ENCODE measurements around the gene DPF3. TPM values are rescaled to one million over a fixed set of nuclear protein-coding genes. Genes with fewer than 3 reads are reported as not detected.

DPF3 gene
- total and polyA plus RNA-seq, 2 donors (not counting 1 experiment from before 2014, with no cell fraction given) = 7.6 to 13.7 TPM

DNA sequence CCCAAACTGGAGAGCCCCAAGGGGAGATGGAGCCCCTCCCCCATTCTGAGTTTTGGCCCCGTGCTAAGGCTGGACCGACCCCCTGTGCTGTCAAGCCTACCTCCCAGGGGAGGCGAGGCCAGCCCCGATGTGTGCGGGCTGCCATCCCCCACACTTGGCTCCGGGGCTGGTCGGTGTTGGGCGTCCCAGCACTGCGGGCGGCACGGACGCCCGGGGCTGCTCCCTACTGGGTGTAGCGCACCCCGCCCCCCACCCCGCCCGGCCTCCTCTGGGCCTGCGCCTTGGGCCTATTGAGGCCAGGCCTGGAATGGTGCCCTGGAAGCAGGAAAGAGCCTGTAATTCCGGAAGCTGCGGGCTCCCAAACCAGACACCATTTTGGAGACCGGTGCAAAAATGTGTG is 35.0 kb upstream of the DPF3 start:
- H3K4me3 ChIP-seq (replicated peaks in 1 of 4; ENCODE audit: control extremely low read depth in 1 of 4, insufficient read depth in 1 of 4, low read depth in 3 of 4, low read length in 4 of 4) = no peak overlapping the region
- H3K36me3 ChIP-seq (ENCODE audit: control insufficient read depth, insufficient read depth, low read length) = peaks cover 3% of the 10 kb centered on the region
- H3K4me2 ChIP-seq (ENCODE audit: extremely low read depth, insufficient read depth, low read length) = no peak overlapping the region
- no peak overlapping the region for H3K27ac ChIP-seq (ENCODE audit: insufficient read depth, low read length)
- TF ChIP-seq EZH2 (IDR thresholded peaks at IDR 0.05; ENCODE audit: low read length, missing control alignments) (no peak), CTCF (conservative IDR thresholded peaks at IDR 0.05 in 1 of 2, IDR thresholded peaks at IDR 0.05 in 1 of 2; ENCODE audit: low read depth in 1 of 2, low read length in 2 of 2) (no peak)
- H3K79me2 ChIP-seq (ENCODE audit: control insufficient read depth, insufficient read depth, low read length) = peaks cover 2% of the 10 kb centered on the region
- H3K4me1 ChIP-seq (ENCODE audit: control insufficient read depth, extremely low read depth, insufficient read depth, low read length) = peaks cover 4% of the 10 kb centered on the region
- no peak overlapping the region for H3K9ac ChIP-seq (ENCODE audit: insufficient read depth, low read length)
- no peaks in the 10 kb centered on the region for H3K9me3 ChIP-seq (ENCODE audit: control insufficient read depth, insufficient read depth, low read depth, low read length)
- H3K27me3 ChIP-seq (ENCODE audit: control insufficient read depth, insufficient read depth, low read length) = no peaks in the 10 kb centered on the region
- H2AFZ ChIP-seq (ENCODE audit: low read length) = no peak overlapping the region
- DNase-seq (ENCODE audit: low read depth in 2 of 2) = no peak
- H4K20me1 ChIP-seq (ENCODE audit: control insufficient read depth, extremely low read depth, insufficient read depth, low read length) = no peaks in the 10 kb centered on the region

GRCh38 chr14:72926292-72927028 is 32.6 kb upstream of the DPF3 start, which contains the start of gene DCAF4:
Gene DCAF4 (plus strand): TSS chr14:72926464. CDS start chr14:72937979, 11,515 bp downstream.
- H3K27ac ChIP-seq (ENCODE audit: insufficient read depth, low read length) = peak within 1 kb of the TSS; percentile 88
- H3K4me3 ChIP-seq (replicated peaks in 1 of 4; ENCODE audit: control extremely low read depth in 1 of 4, insufficient read depth in 1 of 4, low read depth in 3 of 4, low read length in 4 of 4) = peak within 1 kb of the TSS; percentile 85 to 98 (median 89)
- peak within 1 kb of the TSS; percentile 99 for H2AFZ ChIP-seq (ENCODE audit: low read length)

More at GRCh38 chr14:72926292-72927028, 32.6 kb upstream of the DPF3 start, which contains the start of gene DCAF4:
- TF ChIP-seq EZH2 (IDR thresholded peaks at IDR 0.05; ENCODE audit: low read length, missing control alignments) = no peak
- no peak for TF ChIP-seq CTCF (conservative IDR thresholded peaks at IDR 0.05 in 1 of 2, IDR thresholded peaks at IDR 0.05 in 1 of 2; ENCODE audit: low read depth in 1 of 2, low read length in 2 of 2)
- H4K20me1 ChIP-seq (ENCODE audit: control insufficient read depth, extremely low read depth, insufficient read depth, low read length) = no peaks in the 10 kb centered on the region
- no peaks in the 10 kb centered on the region for H3K9me3 ChIP-seq (ENCODE audit: control insufficient read depth, insufficient read depth, low read depth, low read length)
- peak within 1 kb of the TSS; percentile 81 for H3K9ac ChIP-seq (ENCODE audit: insufficient read depth, low read length)
- H3K27me3 ChIP-seq (ENCODE audit: control insufficient read depth, insufficient read depth, low read length) = no peaks in the 10 kb centered on the region
- peaks cover 3% of the 10 kb centered on the region for H3K36me3 ChIP-seq (ENCODE audit: control insufficient read depth, insufficient read depth, low read length)
- H3K79me2 ChIP-seq (ENCODE audit: control insufficient read depth, insufficient read depth, low read length) = peaks cover 2% of the 10 kb centered on the region
- peaks cover 4% of the 10 kb centered on the region for H3K4me1 ChIP-seq (ENCODE audit: control insufficient read depth, extremely low read depth, insufficient read depth, low read length)
- peak within 1 kb of the TSS; percentile 97 for H3K4me2 ChIP-seq (ENCODE audit: extremely low read depth, insufficient read depth, low read length)
- peak; percentile 98 to 99 for DNase-seq (ENCODE audit: low read depth in 2 of 2)

Measured in fibroblast of lung (primary cell).